ENCODE results near the gene B4GAT1.

DNA sequence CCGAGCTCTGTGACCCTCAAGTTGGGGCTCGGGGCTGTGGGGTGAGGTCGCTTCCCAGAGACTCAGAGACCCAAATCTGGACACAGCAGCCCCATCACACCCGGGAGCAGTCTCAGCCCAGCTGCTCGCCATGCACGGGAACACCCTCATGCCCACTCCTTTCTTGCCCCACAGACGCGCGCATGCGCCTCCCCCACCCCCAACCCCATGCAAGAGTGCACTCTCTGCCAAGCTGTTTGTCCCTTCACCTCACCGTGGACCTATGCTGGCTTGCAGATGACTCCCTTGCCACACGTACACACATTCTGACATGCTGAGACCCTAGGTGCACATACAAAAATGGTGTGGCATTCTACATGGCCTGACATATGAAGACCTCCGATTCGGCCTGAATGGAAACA is 30.1 kb downstream of the B4GAT1 start:
- TF ChIP-seq POLR2AphosphoS5 (IDR thresholded peaks at IDR 0.05; ENCODE audit: low read depth, low read length) = no peak
- TF ChIP-seq POLR2A (IDR thresholded peaks at IDR 0.05; ENCODE audit: low read depth, low read length) = no peak

Measured in GM12892 (cell line).